CD4-positive, alpha-beta T cell treated with Interleukin-15 for 1 hour (primary cell): ENCODE results near the gene TOMM22.

Source experiments
- DNase-seq: peaks from one replicate; pipeline ENCODE4 v3.0.0-alpha.2; 2020

Gene TOMM22

GRCh38 chr22:38696606-38697424, 15.1 kb downstream of the TOMM22 start:
- peak; percentile 46 for DNase-seq

- no peak for DNase-seq
Observed at GRCh38 chr22:38697425-38698089, 15.8 kb downstream of the TOMM22 start.

- DNase-seq = no peak
Observed at GRCh38 chr22:38698407-38699094, 16.8 kb downstream of the TOMM22 start.

- DNase-seq = no peak
Observed at GRCh38 chr22:38699143-38699542, 17.4 kb downstream of the TOMM22 start.

- no peak for DNase-seq
Observed at GRCh38 chr22:38699784-38700183, 18.0 kb downstream of the TOMM22 start.

GRCh38 chr22:38700270-38700788, 18.6 kb downstream of the TOMM22 start:
- DNase-seq = no peak

- peak; percentile 97 for DNase-seq
Observed at GRCh38 chr22:38700789-38701628, 19.3 kb downstream of the TOMM22 start, which contains the start of gene JOSD1. JOSD1 (minus strand) TSS chr22:38700943; CDS start chr22:38699987, 956 bp downstream.

- DNase-seq = no peak
Observed at GRCh38 chr22:38704654-38705234, 23.0 kb downstream of the TOMM22 start.

- DNase-seq = peak; percentile 100
Observed at GRCh38 chr22:38705235-38706100, 23.7 kb downstream of the TOMM22 start, which contains the start of gene GTPBP1. GTPBP1 (plus strand) TSS chr22:38705944; CDS start chr22:38705956, 12 bp downstream.

GRCh38 chr22:38706101-38706900, 24.5 kb downstream of the TOMM22 start:
- DNase-seq = no peak

GRCh38 chr22:38706901-38707195, 25.1 kb downstream of the TOMM22 start:
- DNase-seq = no peak

- no peak for DNase-seq
Observed at GRCh38 chr22:38707346-38707745, 25.6 kb downstream of the TOMM22 start.

GRCh38 chr22:38707984-38708383, 26.2 kb downstream of the TOMM22 start:
- DNase-seq = no peak

GRCh38 chr22:38709306-38709705, 27.5 kb downstream of the TOMM22 start:
- no peak for DNase-seq

GRCh38 chr22:38710351-38710750, 28.6 kb downstream of the TOMM22 start:
- DNase-seq = no peak

GRCh38 chr22:38710866-38711265, 29.1 kb downstream of the TOMM22 start:
- no peak for DNase-seq

- DNase-seq = no peak
Observed at GRCh38 chr22:38712486-38713207, 30.9 kb downstream of the TOMM22 start.

GRCh38 chr22:38713921-38714320, 32.2 kb downstream of the TOMM22 start:
- DNase-seq = no peak

GRCh38 chr22:38715176-38715764, 33.5 kb downstream of the TOMM22 start:
- no peak for DNase-seq
